ENCODE data around the gene SMARCC2.
"Not testable (repeated sequence)": the region's sequence is repeated elsewhere in the genome, so short reads cannot be mapped to it uniquely, and the experiment has no call there.

SMARCC2 gene

GRCh38 chr12:56119361-56119796 lies 69.9 kb downstream of the SMARCC2 start:
- TF ChIP-seq CTCF (IDR thresholded peaks at IDR 0.05; ENCODE audit: insufficient read depth, low read length, poor library complexity, severe bottlenecking) = peak; percentile 65
- Histone ChIP-seq H3K27me3 (replicated peaks; ENCODE audit: control insufficient read depth, insufficient read depth, low read length) (no peaks in the 10 kb centered on the region), H3K36me3 (ENCODE audit: control insufficient read depth, insufficient read depth, low read length) (peaks cover 6% of the 10 kb centered on the region), H3K4me3 (replicated peaks; ENCODE audit: low read depth, low read length) (peak overlapping the region; percentile 73)
- DNase-seq (ENCODE audit: extremely low read depth, insufficient read length) = no peak

- TF ChIP-seq CTCF (IDR thresholded peaks at IDR 0.05; ENCODE audit: insufficient read depth, low read length, poor library complexity, severe bottlenecking) = no peak
- Histone ChIP-seq H3K4me3 (replicated peaks; ENCODE audit: low read depth, low read length) (peak overlapping the region; percentile 73), H3K36me3 (ENCODE audit: control insufficient read depth, insufficient read depth, low read length) (peaks cover 7% of the 10 kb centered on the region), H3K27me3 (replicated peaks; ENCODE audit: control insufficient read depth, insufficient read depth, low read length) (no peaks in the 10 kb centered on the region)
- no peak for DNase-seq (ENCODE audit: extremely low read depth, insufficient read length)
These were observed 70.5 kb downstream of the SMARCC2 start for GRCh38 chr12:56118688-56119357.

GRCh38 chr12:56117778-56118687 lies 71.2 kb downstream of the SMARCC2 start, which contains the start of gene ZC3H10:
Gene ZC3H10 (plus strand): TSS chr12:56118266. CDS start chr12:56120563, 2,297 bp downstream.
- Histone ChIP-seq H3K36me3 (ENCODE audit: control insufficient read depth, insufficient read depth, low read length) (peaks cover 8% of the 10 kb centered on the region), H3K27me3 (replicated peaks; ENCODE audit: control insufficient read depth, insufficient read depth, low read length) (no peaks in the 10 kb centered on the region), H3K4me3 (replicated peaks; ENCODE audit: low read depth, low read length) (peak within 1 kb of the TSS; percentile 85)
- TF ChIP-seq CTCF (IDR thresholded peaks at IDR 0.05; ENCODE audit: insufficient read depth, low read length, poor library complexity, severe bottlenecking) = peak; percentile 58
- peak; percentile 95 for DNase-seq (ENCODE audit: extremely low read depth, insufficient read length)

- H3K36me3 ChIP-seq (ENCODE audit: control insufficient read depth, insufficient read depth, low read length); DNase-seq (ENCODE audit: extremely low read depth, insufficient read length): not testable (repeated sequence)
- H3K4me3 ChIP-seq (replicated peaks; ENCODE audit: low read depth, low read length) = peak overlapping the region; percentile 85
These were observed 72.1 kb downstream of the SMARCC2 start for GRCh38 chr12:56117082-56117706.

GRCh38 chr12:56116267-56117081 lies 72.8 kb downstream of the SMARCC2 start, which contains the start of gene RPL41:
Gene RPL41 (plus strand): TSS chr12:56116633.
- no peak for TF ChIP-seq CTCF (IDR thresholded peaks at IDR 0.05; ENCODE audit: insufficient read depth, low read length, poor library complexity, severe bottlenecking)
- no peaks in the 10 kb centered on the region for H3K27me3 ChIP-seq (replicated peaks; ENCODE audit: control insufficient read depth, insufficient read depth, low read length)
- H3K36me3 ChIP-seq (ENCODE audit: control insufficient read depth, insufficient read depth, low read length) = peaks cover 10% of the 10 kb centered on the region
- H3K4me3 ChIP-seq (replicated peaks; ENCODE audit: low read depth, low read length) = peak within 1 kb of the TSS; percentile 85
- DNase-seq (ENCODE audit: extremely low read depth, insufficient read length) = peak; percentile 93

More at GRCh38 chr12:56117082-56117706, 72.1 kb downstream of the SMARCC2 start:
- not testable (repeated sequence) for H3K27me3 ChIP-seq (replicated peaks; ENCODE audit: control insufficient read depth, insufficient read depth, low read length)

Data from GM06990 (cell line).